Gastrocnemius medialis (tissue), 4 donors: Measurements from ENCODE around the gene RAD18. TPM values are rescaled to one million over a fixed set of nuclear protein-coding genes. Genes with fewer than 3 reads are reported as not detected.

Experiments
- ATAC-seq, 2 donors: fragments of 150-250 bp; one replicate each; pipeline ENCODE4 v1.9.1; 2016
- DNase-seq, 2 donors: peaks; one replicate each; pipeline ENCODE4 v3.0.0-alpha.2; 2019
- H3K27ac ChIP-seq, 4 donors: fragments of 200-600 bp; sonication (generic); 1 replicate in 1 of 4; 2 replicates in 3 of 4; pipeline ENCODE4 v1.5.1; 2016 to 2018; ENCODE audit warnings: mild to moderate bottlenecking in 2 of 4, moderate library complexity in 1 of 4
- H3K27me3 ChIP-seq, 3 donors: fragments of 200-600 bp; sonication (generic) in 2 of 3; 1 replicate in 1 of 3; 2 replicates in 2 of 3; pipeline versions ENCODE4 v1.5.1 to v1.6.0; 2016 to 2019; ENCODE audit warnings: mild to moderate bottlenecking in 1 of 3, moderate library complexity in 1 of 3
- H3K36me3 ChIP-seq, 2 donors: fragments of 200-600 bp; sonication (generic) in 1 of 2; one replicate each; pipeline ENCODE4 v1.5.1; 2017 to 2018
- H3K4me1 ChIP-seq, 2 donors: fragments of 200-600 bp; sonication (generic) in 1 of 2; one replicate each; pipeline ENCODE4 v1.5.1; 2016 to 2017; ENCODE audit warnings: mild to moderate bottlenecking in 2 of 2
- H3K4me3 ChIP-seq, 4 donors: fragments of 200-600 bp; sonication (generic) in 3 of 4; 1 replicate in 1 of 4; 2 replicates in 3 of 4; pipeline ENCODE4 v1.5.1; 2016 to 2019; ENCODE audit warnings: mild to moderate bottlenecking in 2 of 4
- H3K9me3 ChIP-seq, 3 donors: fragments of 200-600 bp; sonication (generic) in 2 of 3; 1 replicate in 1 of 3; 2 replicates in 2 of 3; pipeline ENCODE4 v1.5.1; 2016 to 2019
- CTCF ChIP-seq, 5 experiments: fragments of 450-650 bp in 3 of 5; fragments of 200-600 bp in 2 of 5; sonication (generic) in 2 of 5; IDR thresholded peaks in 4 of 5; conservative IDR thresholded peaks in 1 of 5; 1 replicate in 4 of 5; 2 replicates in 1 of 5; pipeline ENCODE4 v1.5.1; 2016 to 2019; ENCODE audit warnings: antibody characterized with exemption in 5 of 5, mild to moderate bottlenecking in 3 of 5, moderate library complexity in 3 of 5
- POLR2A ChIP-seq, 2 donors: fragments of 450-650 bp; IDR thresholded peaks; one replicate each; pipeline ENCODE4 v1.6.1; 2017; ENCODE audit warnings: antibody characterized with exemption in 2 of 2, mild to moderate bottlenecking in 2 of 2, moderate library complexity in 2 of 2
- in situ Hi-C, 4 donors: fragments of 200-750 bp; cut with MboI; loops; one replicate each; pipeline versions ENCODE4 v1.15.0 to v1.8.0; 2017; ENCODE audit warnings: low sequenced_read_pairs in 4 of 4
- intact Hi-C: fragments of 100-400 bp; cut with DNase I; formaldehyde crosslinking; loops from one replicate; pipeline ENCODE4 v1.15.1; 2023; ENCODE audit warnings: low total_unique reads
- total RNA-seq, 4 donors: library from RNA; depleted of rRNA; stranded (reverse); fragments of >200 nt; gene quantifications; one replicate each; pipeline versions ENCODE4 v1.1.0 to v1.2.3, GENCODE V29; 2016

The RAD18 gene
- total RNA-seq, 4 donors from 2014 or later = 1.8 to 5.8 (median 2.3) TPM

- in situ Hi-C loops = no loop called here
These were observed 3.6 kb upstream of the RAD18 start for GRCh38 chr3:8966820-8967348.

GRCh38 chr3:8966150-8966819 is 3.0 kb upstream of the RAD18 start:
- intact Hi-C loops (loop anchor here (10.0 kb wide), 1 partner anchor 679 kb away; the partner anchor contains the start of gene MTMR14), in situ Hi-C loops (no loop called here)
- Histone ChIP-seq H3K9me3 (no peaks in the 10 kb centered on the region), H3K36me3 (no peaks in the 10 kb centered on the region), H3K4me3 (no peak overlapping the region), H3K27ac (no peak overlapping the region), H3K27me3 (no peaks in the 10 kb centered on the region), H3K4me1 (peaks cover 7 to 9% of the 10 kb centered on the region in 2 donors)
- no peak for ATAC-seq
- TF ChIP-seq CTCF (IDR thresholded peaks at IDR 0.05 in 4 of 5, conservative IDR thresholded peaks at IDR 0.05 in 1 of 5) (no peak), POLR2A (IDR thresholded peaks at IDR 0.05) (no peak)
- DNase-seq = no peak

More at GRCh38 chr3:8966820-8967348, 3.6 kb upstream of the RAD18 start:
- Histone ChIP-seq H3K27me3 (no peaks in the 10 kb centered on the region), H3K4me1 (peaks cover 7 to 9% of the 10 kb centered on the region in 2 donors), H3K36me3 (no peaks in the 10 kb centered on the region), H3K9me3 (no peaks in the 10 kb centered on the region), H3K4me3 (no peak overlapping the region), H3K27ac (no peak overlapping the region)
- TF ChIP-seq POLR2A (IDR thresholded peaks at IDR 0.05) = no peak
- no peak for TF ChIP-seq CTCF (IDR thresholded peaks at IDR 0.05 in 4 of 5, conservative IDR thresholded peaks at IDR 0.05 in 1 of 5)
- intact Hi-C loops = loop anchor here (10.0 kb wide), 1 partner anchor 678 kb away; the partner anchor contains the start of gene MTMR14
- DNase-seq (no peak), ATAC-seq (no peak)

DNA sequence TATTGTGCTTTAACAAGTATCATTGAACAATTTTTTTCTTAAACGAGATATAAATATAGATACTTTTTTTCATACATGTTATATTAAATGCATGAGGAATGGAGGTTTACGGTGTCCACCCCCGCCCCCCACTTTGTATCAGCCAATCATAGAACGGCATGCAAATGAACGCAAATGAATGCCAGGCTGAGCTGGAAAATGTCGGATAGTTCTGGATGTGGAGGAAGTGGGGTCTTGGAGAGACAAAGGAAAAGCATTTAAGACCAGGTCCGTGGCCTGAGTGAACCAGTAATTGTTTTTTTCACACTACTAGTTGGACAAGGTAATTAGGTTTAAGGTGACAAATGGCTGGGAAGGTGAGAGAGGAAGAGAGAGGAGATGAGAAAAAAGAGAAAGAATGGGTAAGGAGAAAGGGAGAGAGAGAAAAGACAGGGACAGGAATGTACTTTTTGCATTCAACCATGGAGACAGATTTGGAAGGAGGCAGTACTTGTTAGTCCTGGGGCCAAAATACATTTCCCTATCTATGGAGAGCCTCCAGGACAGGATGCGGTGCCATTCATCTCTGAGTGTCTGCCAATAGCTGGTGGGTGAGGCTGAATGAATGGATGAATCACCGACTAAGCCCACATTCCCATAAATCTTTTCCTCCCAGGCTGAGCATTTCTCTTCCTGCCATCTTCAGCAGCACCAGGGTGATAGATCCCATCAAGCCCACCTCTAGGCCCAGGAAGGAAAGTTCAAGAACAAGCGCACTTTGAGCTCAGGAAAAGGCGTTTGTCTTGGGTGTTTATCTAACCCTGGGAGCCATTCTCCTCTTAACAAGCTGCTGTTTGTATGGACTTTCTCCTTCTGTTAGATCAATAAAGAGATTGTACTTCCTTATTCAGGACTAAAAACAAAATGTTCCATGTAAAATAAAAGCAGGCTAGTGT is 1.4 kb upstream of the RAD18 start:
- Histone ChIP-seq H3K4me3 (no peak overlapping the region), H3K4me1 (peaks cover 7 to 9% of the 10 kb centered on the region in 2 donors), H3K27me3 (no peaks in the 10 kb centered on the region), H3K9me3 (no peaks in the 10 kb centered on the region), H3K36me3 (no peaks in the 10 kb centered on the region), H3K27ac (no peak overlapping the region)
- in situ Hi-C loops = no loop called here
- ATAC-seq (no peak), DNase-seq (no peak)
- TF ChIP-seq POLR2A (IDR thresholded peaks at IDR 0.05) (no peak), CTCF (IDR thresholded peaks at IDR 0.05 in 4 of 5, conservative IDR thresholded peaks at IDR 0.05 in 1 of 5) (no peak)
- intact Hi-C loops = loop anchor here (5.0 to 10.0 kb wide), 2 partner anchors 288 to 680 kb away; partner anchors contain the start of gene MTMR14

DNA sequence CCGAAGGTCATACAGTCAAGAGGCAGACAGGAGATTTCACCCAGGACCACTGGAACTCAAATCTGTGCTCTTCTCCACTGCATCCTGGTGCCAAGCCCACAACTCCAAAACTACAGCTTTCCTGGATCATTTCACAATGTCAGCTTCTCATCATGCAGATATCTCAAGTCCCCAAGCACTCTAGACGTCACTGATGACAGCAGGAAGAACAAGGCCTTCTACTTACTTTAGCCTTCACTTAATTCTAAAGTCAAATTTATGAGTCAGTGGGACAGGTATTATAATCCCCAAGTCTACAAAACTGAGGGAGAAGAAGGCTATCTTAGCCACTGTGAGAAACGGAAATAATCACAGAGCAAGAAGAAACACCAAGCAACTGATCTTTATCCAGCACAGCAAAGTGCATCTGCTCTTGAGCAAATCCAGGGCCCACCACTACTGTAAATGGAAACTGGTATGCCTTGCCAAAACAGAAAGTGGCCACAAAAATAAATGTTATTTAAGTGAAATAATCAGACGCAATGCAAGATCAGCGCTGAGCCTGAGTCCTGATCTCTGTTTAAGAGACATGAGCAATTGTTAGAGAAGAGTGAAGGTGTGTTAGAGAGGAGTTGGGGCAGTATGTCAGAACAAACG is 928 bp downstream of the RAD18 start:
- no peak for ATAC-seq

More for the DNA sequence above, 928 bp downstream of the RAD18 start:
- H3K27ac ChIP-seq = peak overlapping the region in 1 of 4 donors; percentile 76
- H3K9me3 ChIP-seq = no peaks in the 10 kb centered on the region
- H3K36me3 ChIP-seq = peaks cover 0 to 4% of the 10 kb centered on the region in 2 donors
- intact Hi-C loops = loop anchor here (5.0 to 10.0 kb wide), 2 partner anchors 290 to 682 kb away; partner anchors contain the start of gene MTMR14
- H3K4me3 ChIP-seq = peak overlapping the region; percentile 82 to 89 (median 88)
- peaks cover 7 to 9% of the 10 kb centered on the region in 2 donors for H3K4me1 ChIP-seq
- no peak for TF ChIP-seq POLR2A (IDR thresholded peaks at IDR 0.05)
- TF ChIP-seq CTCF (IDR thresholded peaks at IDR 0.05 in 4 of 5, conservative IDR thresholded peaks at IDR 0.05 in 1 of 5) = no peak
- H3K27me3 ChIP-seq = no peaks in the 10 kb centered on the region
- DNase-seq = no peak
- in situ Hi-C loops = no loop called here
